Activated T-helper 17 cell treated with anti-CD3 and anti-CD28 coated beads, Interleukin-2, amount 50 U/mL, for 72 hours (primary cell): ENCODE results near the gene PIK3R1. TPM values are rescaled to one million over a fixed set of nuclear protein-coding genes. Genes with fewer than 3 reads are reported as not detected.

ENCODE experiments used
- ATAC-seq: fragments of 150-1000 bp; cut with Tn5 transposase; replicated peaks from 2 replicates; pipeline ENCODE4 v1.10.0; 2021; ENCODE audit warnings: mild to moderate bottlenecking, moderate library complexity
- H3K27ac Mint-ChIP-seq: one replicate; pipeline ENCODE4 v1.8.0; 2022; ENCODE audit warnings: mixed read lengths
- H3K27me3 Mint-ChIP-seq: one replicate; pipeline ENCODE4 v1.8.0; 2022; ENCODE audit warnings: mixed read lengths
- H3K36me3 Mint-ChIP-seq: one replicate; pipeline ENCODE4 v1.8.0; 2022; ENCODE audit warnings: low read depth, mild to moderate bottlenecking, mixed read lengths
- H3K4me1 Mint-ChIP-seq: one replicate; pipeline ENCODE4 v1.8.0; 2022; ENCODE audit warnings: mixed read lengths
- H3K4me3 Mint-ChIP-seq: one replicate; pipeline ENCODE4 v1.8.0; 2022; ENCODE audit warnings: mild to moderate bottlenecking, mixed read lengths
- H3K9me3 Mint-ChIP-seq: one replicate; pipeline ENCODE4 v1.8.0; 2022; ENCODE audit warnings: mixed read lengths
- total RNA-seq, 2 donors: library from RNA; stranded (reverse); gene quantifications; one replicate each; pipeline ENCODE4 v1.2.3, GENCODE V29; 2022

PIK3R1 gene
- total RNA-seq: 10 to 100 TPM; 47.5 to 57.0 TPM

GRCh38 chr5:68215208-68215897 is at the start of gene PIK3R1:
TSS of gene PIK3R1 (plus strand) at chr5:68215756. CDS start at chr5:68226676, 10,920 bp downstream.
- Mint-ChIP-seq H3K4me3 (peak within 1 kb of the TSS; percentile 95), H3K4me1 (peaks cover 32% of the 10 kb centered on the region), H3K27me3 (no peaks in the 10 kb centered on the region), H3K9me3 (peaks cover 6% of the 10 kb centered on the region), H3K27ac (peak within 1 kb of the TSS; percentile 88), H3K36me3 (peaks cover 11% of the 10 kb centered on the region)
- ATAC-seq: peak; percentile 89

GRCh38 chr5:68167195-68167651 is 48.3 kb upstream of the PIK3R1 start:
- no peaks in the 10 kb centered on the region for H3K36me3 Mint-ChIP-seq
- H3K27me3 Mint-ChIP-seq: no peaks in the 10 kb centered on the region
- no peaks in the 10 kb centered on the region for H3K9me3 Mint-ChIP-seq
- no peak for ATAC-seq
- H3K4me3 Mint-ChIP-seq: no peak overlapping the region
- no peak overlapping the region for H3K27ac Mint-ChIP-seq
- no peaks in the 10 kb centered on the region for H3K4me1 Mint-ChIP-seq

- Mint-ChIP-seq H3K4me1 (no peaks in the 10 kb centered on the region), H3K9me3 (no peaks in the 10 kb centered on the region), H3K27ac (no peak overlapping the region), H3K4me3 (no peak overlapping the region), H3K27me3 (no peaks in the 10 kb centered on the region), H3K36me3 (no peaks in the 10 kb centered on the region)
- ATAC-seq: no peak
Measured at GRCh38 chr5:68169903-68170302, 45.7 kb upstream of the PIK3R1 start.

- ATAC-seq: no peak
- Mint-ChIP-seq H3K9me3 (no peaks in the 10 kb centered on the region), H3K27ac (no peak overlapping the region), H3K27me3 (no peaks in the 10 kb centered on the region), H3K4me1 (no peaks in the 10 kb centered on the region), H3K4me3 (no peak overlapping the region), H3K36me3 (no peaks in the 10 kb centered on the region)
Measured at GRCh38 chr5:68170826-68171558, 44.6 kb upstream of the PIK3R1 start.

GRCh38 chr5:68172314-68172713 is 43.2 kb upstream of the PIK3R1 start:
- no peaks in the 10 kb centered on the region for H3K27me3 Mint-ChIP-seq
- no peaks in the 10 kb centered on the region for H3K9me3 Mint-ChIP-seq
- no peak for ATAC-seq
- H3K4me3 Mint-ChIP-seq: no peak overlapping the region
- H3K36me3 Mint-ChIP-seq: no peaks in the 10 kb centered on the region
- H3K4me1 Mint-ChIP-seq: no peaks in the 10 kb centered on the region
- H3K27ac Mint-ChIP-seq: no peak overlapping the region

GRCh38 chr5:68173007-68173406 is 42.5 kb upstream of the PIK3R1 start:
- no peak overlapping the region for H3K27ac Mint-ChIP-seq
- no peak for ATAC-seq
- H3K4me1 Mint-ChIP-seq: no peaks in the 10 kb centered on the region
- no peaks in the 10 kb centered on the region for H3K27me3 Mint-ChIP-seq
- no peaks in the 10 kb centered on the region for H3K9me3 Mint-ChIP-seq
- H3K4me3 Mint-ChIP-seq: no peak overlapping the region
- no peaks in the 10 kb centered on the region for H3K36me3 Mint-ChIP-seq

GRCh38 chr5:68176253-68176652 is 39.3 kb upstream of the PIK3R1 start:
- H3K9me3 Mint-ChIP-seq: no peaks in the 10 kb centered on the region
- no peaks in the 10 kb centered on the region for H3K27me3 Mint-ChIP-seq
- H3K4me1 Mint-ChIP-seq: no peaks in the 10 kb centered on the region
- H3K27ac Mint-ChIP-seq: no peak overlapping the region
- H3K36me3 Mint-ChIP-seq: no peaks in the 10 kb centered on the region
- no peak overlapping the region for H3K4me3 Mint-ChIP-seq
- ATAC-seq: no peak

- ATAC-seq: no peak
- Mint-ChIP-seq H3K4me3 (no peak overlapping the region), H3K36me3 (no peaks in the 10 kb centered on the region), H3K27me3 (no peaks in the 10 kb centered on the region), H3K9me3 (no peaks in the 10 kb centered on the region), H3K4me1 (no peaks in the 10 kb centered on the region), H3K27ac (no peak overlapping the region)
Measured at GRCh38 chr5:68176802-68177479, 38.6 kb upstream of the PIK3R1 start.

GRCh38 chr5:68177676-68178075 is 37.9 kb upstream of the PIK3R1 start:
- Mint-ChIP-seq H3K27ac (no peak overlapping the region), H3K4me1 (no peaks in the 10 kb centered on the region), H3K4me3 (no peak overlapping the region), H3K36me3 (no peaks in the 10 kb centered on the region), H3K9me3 (no peaks in the 10 kb centered on the region), H3K27me3 (no peaks in the 10 kb centered on the region)
- ATAC-seq: no peak

GRCh38 chr5:68178579-68178978 is 37.0 kb upstream of the PIK3R1 start:
- no peak overlapping the region for H3K27ac Mint-ChIP-seq
- H3K4me1 Mint-ChIP-seq: no peaks in the 10 kb centered on the region
- H3K27me3 Mint-ChIP-seq: no peaks in the 10 kb centered on the region
- ATAC-seq: peak; percentile 75
- H3K4me3 Mint-ChIP-seq: no peak overlapping the region
- H3K36me3 Mint-ChIP-seq: no peaks in the 10 kb centered on the region
- H3K9me3 Mint-ChIP-seq: no peaks in the 10 kb centered on the region

GRCh38 chr5:68180121-68181038 is 35.2 kb upstream of the PIK3R1 start:
- H3K4me1 Mint-ChIP-seq: no peaks in the 10 kb centered on the region
- no peaks in the 10 kb centered on the region for H3K36me3 Mint-ChIP-seq
- no peak for ATAC-seq
- no peaks in the 10 kb centered on the region for H3K9me3 Mint-ChIP-seq
- H3K4me3 Mint-ChIP-seq: no peak overlapping the region
- no peaks in the 10 kb centered on the region for H3K27me3 Mint-ChIP-seq
- no peak overlapping the region for H3K27ac Mint-ChIP-seq

- H3K4me1 Mint-ChIP-seq: no peaks in the 10 kb centered on the region
- H3K9me3 Mint-ChIP-seq: no peaks in the 10 kb centered on the region
- H3K27me3 Mint-ChIP-seq: no peaks in the 10 kb centered on the region
- no peak for ATAC-seq
- H3K36me3 Mint-ChIP-seq: no peaks in the 10 kb centered on the region
- H3K4me3 Mint-ChIP-seq: no peak overlapping the region
- H3K27ac Mint-ChIP-seq: no peak overlapping the region
Measured at GRCh38 chr5:68181039-68181599, 34.4 kb upstream of the PIK3R1 start.

- no peak overlapping the region for H3K4me3 Mint-ChIP-seq
- H3K27me3 Mint-ChIP-seq: no peaks in the 10 kb centered on the region
- H3K36me3 Mint-ChIP-seq: no peaks in the 10 kb centered on the region
- H3K27ac Mint-ChIP-seq: no peak overlapping the region
- no peak for ATAC-seq
- no peaks in the 10 kb centered on the region for H3K4me1 Mint-ChIP-seq
- no peaks in the 10 kb centered on the region for H3K9me3 Mint-ChIP-seq
Measured at GRCh38 chr5:68182094-68182493, 33.5 kb upstream of the PIK3R1 start.

- Mint-ChIP-seq H3K36me3 (no peaks in the 10 kb centered on the region), H3K27ac (no peak overlapping the region), H3K4me3 (no peak overlapping the region), H3K9me3 (no peaks in the 10 kb centered on the region), H3K4me1 (no peaks in the 10 kb centered on the region), H3K27me3 (no peaks in the 10 kb centered on the region)
- no peak for ATAC-seq
Measured at GRCh38 chr5:68182534-68182933, 33.0 kb upstream of the PIK3R1 start.
